ENCODE measurements around the gene PIM1. TPM values are rescaled to one million over a fixed set of nuclear protein-coding genes. Genes with fewer than 3 reads are reported as not detected.

PIM1 gene
- total and polyA plus RNA-seq, 9 of the 15 experiments (the other 6 are each of a cell fraction or from before 2014, with no cell fraction given) = 19.0 to 789 (median 212) TPM

DNA sequence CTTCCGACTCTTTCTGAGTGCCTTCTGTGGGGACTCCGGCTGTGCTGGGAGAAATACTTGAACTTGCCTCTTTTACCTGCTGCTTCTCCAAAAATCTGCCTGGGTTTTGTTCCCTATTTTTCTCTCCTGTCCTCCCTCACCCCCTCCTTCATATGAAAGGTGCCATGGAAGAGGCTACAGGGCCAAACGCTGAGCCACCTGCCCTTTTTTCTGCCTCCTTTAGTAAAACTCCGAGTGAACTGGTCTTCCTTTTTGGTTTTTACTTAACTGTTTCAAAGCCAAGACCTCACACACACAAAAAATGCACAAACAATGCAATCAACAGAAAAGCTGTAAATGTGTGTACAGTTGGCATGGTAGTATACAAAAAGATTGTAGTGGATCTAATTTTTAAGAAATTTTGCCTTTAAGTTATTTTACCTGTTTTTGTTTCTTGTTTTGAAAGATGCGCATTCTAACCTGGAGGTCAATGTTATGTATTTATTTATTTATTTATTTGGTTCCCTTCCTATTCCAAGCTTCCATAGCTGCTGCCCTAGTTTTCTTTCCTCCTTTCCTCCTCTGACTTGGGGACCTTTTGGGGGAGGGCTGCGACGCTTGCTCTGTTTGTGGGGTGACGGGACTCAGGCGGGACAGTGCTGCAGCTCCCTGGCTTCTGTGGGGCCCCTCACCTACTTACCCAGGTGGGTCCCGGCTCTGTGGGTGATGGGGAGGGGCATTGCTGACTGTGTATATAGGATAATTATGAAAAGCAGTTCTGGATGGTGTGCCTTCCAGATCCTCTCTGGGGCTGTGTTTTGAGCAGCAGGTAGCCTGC lies 4.8 kb downstream of the PIM1 start (continued):
- TF ChIP-seq, protein P1, sequence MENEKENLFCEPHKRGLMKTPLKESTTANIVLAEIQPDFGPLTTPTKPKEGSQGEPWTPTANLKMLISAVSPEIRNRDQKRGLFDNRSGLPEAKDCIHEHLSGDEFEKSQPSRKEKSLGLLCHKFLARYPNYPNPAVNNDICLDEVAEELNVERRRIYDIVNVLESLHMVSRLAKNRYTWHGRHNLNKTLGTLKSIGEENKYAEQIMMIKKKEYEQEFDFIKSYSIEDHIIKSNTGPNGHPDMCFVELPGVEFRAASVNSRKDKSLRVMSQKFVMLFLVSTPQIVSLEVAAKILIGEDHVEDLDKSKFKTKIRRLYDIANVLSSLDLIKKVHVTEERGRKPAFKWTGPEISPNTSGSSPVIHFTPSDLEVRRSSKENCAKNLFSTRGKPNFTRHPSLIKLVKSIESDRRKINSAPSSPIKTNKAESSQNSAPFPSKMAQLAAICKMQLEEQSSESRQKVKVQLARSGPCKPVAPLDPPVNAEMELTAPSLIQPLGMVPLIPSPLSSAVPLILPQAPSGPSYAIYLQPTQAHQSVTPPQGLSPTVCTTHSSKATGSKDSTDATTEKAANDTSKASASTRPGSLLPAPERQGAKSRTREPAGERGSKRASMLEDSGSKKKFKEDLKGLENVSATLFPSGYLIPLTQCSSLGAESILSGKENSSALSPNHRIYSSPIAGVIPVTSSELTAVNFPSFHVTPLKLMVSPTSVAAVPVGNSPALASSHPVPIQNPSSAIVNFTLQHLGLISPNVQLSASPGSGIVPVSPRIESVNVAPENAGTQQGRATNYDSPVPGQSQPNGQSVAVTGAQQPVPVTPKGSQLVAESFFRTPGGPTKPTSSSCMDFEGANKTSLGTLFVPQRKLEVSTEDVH (IDR thresholded peaks at IDR 0.05; ENCODE audit: low read depth, partially characterized antibody) = no peak
- TF ChIP-seq PHF20 (IDR thresholded peaks at IDR 0.05; ENCODE audit: partially characterized antibody) = peak; percentile 26
- no peak for TF ChIP-seq ZNF79 (CRISPR knock-in tag; IDR thresholded peaks at IDR 0.05; ENCODE audit: low read depth)
- TF ChIP-seq GATAD2A (IDR thresholded peaks at IDR 0.05) = no peak
- peak in 1 of 2 experiments; percentile 57; a peak in 1 of 4 replicates for TF ChIP-seq ARNT (IDR thresholded peaks at IDR 0.05)
- TF ChIP-seq CBX8 (IDR thresholded peaks at IDR 0.05; ENCODE audit: borderline replicate concordance, extremely low read depth, low read depth, low read length, poor library complexity, severe bottlenecking) = no peak
- TF ChIP-seq NCOR1 (IDR thresholded peaks at IDR 0.05) = no peak
- TF ChIP-seq, protein P2, sequence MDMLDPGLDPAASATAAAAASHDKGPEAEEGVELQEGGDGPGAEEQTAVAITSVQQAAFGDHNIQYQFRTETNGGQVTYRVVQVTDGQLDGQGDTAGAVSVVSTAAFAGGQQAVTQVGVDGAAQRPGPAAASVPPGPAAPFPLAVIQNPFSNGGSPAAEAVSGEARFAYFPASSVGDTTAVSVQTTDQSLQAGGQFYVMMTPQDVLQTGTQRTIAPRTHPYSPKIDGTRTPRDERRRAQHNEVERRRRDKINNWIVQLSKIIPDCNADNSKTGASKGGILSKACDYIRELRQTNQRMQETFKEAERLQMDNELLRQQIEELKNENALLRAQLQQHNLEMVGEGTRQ (CRISPR knock-in tag; IDR thresholded peaks at IDR 0.05) = no peak
- no peak for TF ChIP-seq MEF2A (IDR thresholded peaks at IDR 0.05; ENCODE audit: control insufficient read depth, low read depth, low read length)
- no peak for TF ChIP-seq MEF2D (tag; conservative IDR thresholded peaks at IDR 0.05; ENCODE audit: low read depth)
- no peak for TF ChIP-seq HNRNPLL (IDR thresholded peaks at IDR 0.05; ENCODE audit: low read depth, low read length, poor library complexity, severe bottlenecking)
- no peak for TF ChIP-seq MIER1 (IDR thresholded peaks at IDR 0.05; ENCODE audit: low read depth)
- TF ChIP-seq, protein P3, sequence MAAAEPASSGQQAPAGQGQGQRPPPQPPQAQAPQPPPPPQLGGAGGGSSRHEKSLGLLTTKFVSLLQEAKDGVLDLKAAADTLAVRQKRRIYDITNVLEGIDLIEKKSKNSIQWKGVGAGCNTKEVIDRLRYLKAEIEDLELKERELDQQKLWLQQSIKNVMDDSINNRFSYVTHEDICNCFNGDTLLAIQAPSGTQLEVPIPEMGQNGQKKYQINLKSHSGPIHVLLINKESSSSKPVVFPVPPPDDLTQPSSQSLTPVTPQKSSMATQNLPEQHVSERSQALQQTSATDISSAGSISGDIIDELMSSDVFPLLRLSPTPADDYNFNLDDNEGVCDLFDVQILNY (CRISPR knock-in tag; IDR thresholded peaks at IDR 0.05) = no peak
- TF ChIP-seq RNF2 (IDR thresholded peaks at IDR 0.05) = no peak
- TF ChIP-seq, protein P4, sequence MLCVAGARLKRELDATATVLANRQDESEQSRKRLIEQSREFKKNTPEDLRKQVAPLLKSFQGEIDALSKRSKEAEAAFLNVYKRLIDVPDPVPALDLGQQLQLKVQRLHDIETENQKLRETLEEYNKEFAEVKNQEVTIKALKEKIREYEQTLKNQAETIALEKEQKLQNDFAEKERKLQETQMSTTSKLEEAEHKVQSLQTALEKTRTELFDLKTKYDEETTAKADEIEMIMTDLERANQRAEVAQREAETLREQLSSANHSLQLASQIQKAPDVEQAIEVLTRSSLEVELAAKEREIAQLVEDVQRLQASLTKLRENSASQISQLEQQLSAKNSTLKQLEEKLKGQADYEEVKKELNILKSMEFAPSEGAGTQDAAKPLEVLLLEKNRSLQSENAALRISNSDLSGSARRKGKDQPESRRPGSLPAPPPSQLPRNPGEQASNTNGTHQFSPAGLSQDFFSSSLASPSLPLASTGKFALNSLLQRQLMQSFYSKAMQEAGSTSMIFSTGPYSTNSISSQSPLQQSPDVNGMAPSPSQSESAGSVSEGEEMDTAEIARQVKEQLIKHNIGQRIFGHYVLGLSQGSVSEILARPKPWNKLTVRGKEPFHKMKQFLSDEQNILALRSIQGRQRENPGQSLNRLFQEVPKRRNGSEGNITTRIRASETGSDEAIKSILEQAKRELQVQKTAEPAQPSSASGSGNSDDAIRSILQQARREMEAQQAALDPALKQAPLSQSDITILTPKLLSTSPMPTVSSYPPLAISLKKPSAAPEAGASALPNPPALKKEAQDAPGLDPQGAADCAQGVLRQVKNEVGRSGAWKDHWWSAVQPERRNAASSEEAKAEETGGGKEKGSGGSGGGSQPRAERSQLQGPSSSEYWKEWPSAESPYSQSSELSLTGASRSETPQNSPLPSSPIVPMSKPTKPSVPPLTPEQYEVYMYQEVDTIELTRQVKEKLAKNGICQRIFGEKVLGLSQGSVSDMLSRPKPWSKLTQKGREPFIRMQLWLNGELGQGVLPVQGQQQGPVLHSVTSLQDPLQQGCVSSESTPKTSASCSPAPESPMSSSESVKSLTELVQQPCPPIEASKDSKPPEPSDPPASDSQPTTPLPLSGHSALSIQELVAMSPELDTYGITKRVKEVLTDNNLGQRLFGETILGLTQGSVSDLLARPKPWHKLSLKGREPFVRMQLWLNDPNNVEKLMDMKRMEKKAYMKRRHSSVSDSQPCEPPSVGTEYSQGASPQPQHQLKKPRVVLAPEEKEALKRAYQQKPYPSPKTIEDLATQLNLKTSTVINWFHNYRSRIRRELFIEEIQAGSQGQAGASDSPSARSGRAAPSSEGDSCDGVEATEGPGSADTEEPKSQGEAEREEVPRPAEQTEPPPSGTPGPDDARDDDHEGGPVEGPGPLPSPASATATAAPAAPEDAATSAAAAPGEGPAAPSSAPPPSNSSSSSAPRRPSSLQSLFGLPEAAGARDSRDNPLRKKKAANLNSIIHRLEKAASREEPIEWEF (CRISPR knock-in tag; IDR thresholded peaks at IDR 0.05) = no peak
- TF ChIP-seq SMARCA4 (IDR thresholded peaks at IDR 0.05) = 0 out of 2 replicates have a peak, but pooled peaks have one; percentile 9
